A204.1 (cell line): ENCODE data around the gene HELZ2.

Source experiments
- FAIRE-seq: peaks from 2 replicates; lab custom pipeline; 2012; peaks lifted over from hg19 to GRCh38; lab: Jason Lieb, UNC

HELZ2 gene

DNA sequence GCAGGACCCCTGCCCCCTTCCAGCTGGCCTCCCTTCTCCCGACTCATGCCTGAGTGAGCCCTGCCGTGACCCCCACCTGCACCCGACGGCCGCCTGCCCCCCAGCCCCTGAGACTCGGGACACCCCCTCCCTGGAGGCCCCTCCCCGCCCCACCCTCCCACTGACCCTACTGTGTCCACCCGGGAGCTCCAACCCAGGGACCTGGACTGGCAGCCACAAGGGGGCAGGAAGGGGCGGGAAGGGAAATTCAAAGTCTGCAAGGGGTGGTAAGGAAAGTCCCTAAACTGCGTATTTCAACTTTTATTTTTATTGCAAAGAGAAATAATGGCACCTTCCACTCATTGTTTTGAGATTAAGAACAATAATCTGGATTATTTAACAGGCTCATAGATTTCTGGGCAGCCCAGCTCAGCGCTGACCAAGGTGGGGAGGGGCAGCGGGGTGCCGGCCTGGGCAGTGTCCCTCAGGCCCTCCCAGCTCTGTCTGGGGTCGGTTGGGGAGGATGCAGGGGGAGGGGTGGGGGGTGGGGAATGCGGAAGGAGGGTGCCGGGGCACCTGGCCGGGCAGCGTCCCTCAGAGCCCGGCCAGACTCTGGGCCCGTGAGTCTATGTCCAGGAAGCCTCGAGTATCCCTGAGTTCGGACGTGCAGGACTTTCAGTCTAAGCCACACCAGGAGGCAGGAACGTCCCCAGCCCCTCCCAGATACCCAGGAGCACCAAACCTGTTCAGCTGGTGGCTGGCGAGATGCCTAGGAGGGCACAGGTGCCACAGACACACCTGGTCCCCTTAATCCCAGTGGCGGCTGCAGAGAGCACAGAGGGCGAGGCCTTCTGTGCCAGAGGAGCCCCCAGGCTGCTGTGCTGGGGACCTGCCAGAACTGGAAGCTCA lies 35.6 kb downstream of the HELZ2 start:
- no peak for FAIRE-seq

DNA sequence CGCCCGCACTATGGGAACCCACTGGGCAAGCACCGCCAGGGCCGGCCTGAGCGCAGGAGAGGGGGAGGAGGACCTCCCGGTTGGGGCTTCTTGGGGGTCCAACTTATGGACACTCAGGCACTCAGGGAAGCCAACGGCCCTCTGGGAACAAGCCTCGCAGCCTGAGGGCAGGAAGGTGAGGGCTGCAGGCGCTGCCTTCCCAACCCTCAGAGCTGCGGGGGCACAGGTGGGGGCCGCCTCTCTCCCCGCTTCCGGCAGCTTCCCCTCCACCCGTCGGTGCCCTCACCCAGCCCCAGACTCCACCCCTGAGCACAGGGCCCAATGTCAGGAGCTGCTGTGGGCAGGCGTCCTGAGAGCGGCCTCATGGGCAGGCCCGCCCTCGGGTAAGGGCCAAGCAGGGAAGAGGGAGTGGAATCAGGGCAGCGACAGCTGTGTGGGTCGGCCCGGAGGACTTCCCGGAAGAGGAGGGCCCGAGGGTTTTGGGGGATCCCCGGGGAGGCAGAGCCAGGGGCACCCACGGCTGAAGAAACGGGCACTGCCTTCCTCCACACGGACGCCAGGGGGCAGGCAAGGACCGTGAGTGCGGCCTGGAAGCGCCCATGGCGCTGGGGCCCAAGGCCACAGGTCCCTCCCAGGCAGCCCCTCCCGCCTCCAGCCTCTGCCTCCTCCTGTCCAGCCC lies 36.4 kb downstream of the HELZ2 start:
- FAIRE-seq: no peak

DNA sequence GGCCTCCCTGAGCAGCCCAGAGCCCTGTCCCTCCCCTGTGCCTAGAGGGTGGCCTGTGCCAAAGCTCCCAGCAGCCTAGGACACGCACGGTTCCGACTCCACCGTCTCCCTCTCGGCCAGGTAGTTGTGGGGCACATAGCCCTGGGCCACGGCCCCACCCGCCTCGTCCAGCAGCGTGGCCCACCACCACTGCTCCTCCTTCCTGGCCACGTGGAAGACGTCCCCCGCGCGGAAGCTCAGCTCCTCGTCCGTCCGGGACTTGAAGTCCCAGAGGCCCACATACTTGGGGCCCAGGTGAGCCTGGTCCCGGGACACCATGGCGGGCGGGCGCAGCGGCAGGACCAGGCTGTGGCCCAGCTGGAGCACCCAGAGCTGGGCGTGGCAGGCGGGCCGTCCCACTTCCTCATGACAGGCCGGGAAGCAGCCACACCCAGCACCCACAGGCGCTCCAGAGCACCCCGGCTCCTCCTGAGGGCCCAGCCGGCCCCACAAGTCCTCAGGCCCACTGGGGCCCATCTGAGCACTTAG lies 37.0 kb downstream of the HELZ2 start, which contains the start of gene PTK6:
Gene PTK6, minus strand, starts transcription at position 380 of the 528 bp plus-strand sequence. Its CDS starts 62 bp downstream, at position 318.
- no peak for FAIRE-seq

DNA sequence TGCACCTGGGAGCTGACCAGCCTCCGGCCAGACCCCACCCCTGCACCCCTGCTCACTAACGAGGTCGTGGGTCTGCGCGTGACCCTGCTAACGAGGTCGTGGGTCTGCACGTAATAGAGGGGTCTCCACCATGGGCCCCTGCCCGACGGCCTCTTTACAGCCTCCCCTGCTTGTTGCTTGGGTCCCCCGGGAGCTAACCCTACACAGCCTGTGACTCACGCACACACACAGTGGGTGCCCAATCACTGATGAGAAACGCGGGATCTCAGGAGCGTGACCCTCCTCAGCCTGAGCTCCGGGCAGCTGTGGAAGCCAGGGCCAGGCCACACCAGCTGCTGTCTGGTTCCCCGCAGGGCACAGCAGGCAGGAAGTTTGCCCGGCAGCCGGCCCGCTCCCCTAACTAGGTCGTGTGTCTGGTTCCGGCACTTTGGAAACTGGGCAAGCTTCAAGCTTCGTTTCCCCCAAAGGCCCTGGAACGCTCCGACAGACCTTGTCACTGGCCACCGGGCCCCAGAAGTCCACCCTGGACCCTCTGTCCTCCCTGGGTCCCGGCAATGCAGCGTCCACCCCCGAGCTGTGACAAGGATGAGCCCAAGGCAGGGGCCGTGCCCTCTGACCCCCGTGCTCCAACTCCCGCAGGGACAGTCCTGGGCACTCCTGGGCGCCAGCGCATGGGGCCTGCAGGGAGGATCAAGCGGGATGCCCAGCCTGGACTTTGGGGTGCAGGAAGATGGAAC lies 37.6 kb downstream of the HELZ2 start:
- no peak for FAIRE-seq

DNA sequence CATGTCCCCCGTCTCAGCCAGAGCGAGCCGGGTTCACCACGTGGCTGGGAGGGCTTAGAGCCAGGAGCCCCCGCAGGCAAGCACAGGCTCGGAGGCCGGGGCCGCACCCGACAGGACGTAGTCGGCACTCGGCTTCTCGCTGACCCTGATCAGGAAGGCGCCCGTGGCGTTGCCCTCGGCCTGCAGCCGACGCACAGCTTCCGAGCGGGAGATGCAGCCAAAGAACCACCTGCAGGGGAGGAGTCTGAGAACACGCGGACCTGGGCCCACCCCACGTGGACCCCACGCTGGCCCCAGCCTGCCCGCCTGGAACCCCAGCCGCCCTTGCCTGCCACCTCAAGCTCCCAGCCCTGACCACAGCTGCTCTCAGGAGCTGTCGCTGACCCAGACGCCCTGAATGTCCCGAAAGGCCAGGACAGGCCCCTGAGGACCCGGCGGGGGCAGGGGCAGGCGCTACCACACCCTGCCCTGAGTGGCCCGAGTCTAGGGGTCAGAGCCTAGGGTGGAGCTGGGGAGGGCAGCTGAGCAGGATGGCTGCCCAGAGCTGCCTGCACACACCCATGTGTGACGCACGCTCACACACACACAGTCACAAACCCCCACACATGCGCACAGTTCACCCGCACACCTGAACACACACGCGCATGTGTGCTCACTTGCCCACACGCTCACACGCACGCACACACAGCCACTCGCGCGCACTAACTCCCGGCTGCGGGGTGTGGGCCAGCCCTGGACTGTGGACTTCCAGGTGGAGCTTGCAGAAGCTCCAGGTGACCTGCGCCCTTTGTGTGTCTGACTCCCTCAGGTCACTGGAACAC lies 39.0 kb downstream of the HELZ2 start:
- FAIRE-seq: no peak

DNA sequence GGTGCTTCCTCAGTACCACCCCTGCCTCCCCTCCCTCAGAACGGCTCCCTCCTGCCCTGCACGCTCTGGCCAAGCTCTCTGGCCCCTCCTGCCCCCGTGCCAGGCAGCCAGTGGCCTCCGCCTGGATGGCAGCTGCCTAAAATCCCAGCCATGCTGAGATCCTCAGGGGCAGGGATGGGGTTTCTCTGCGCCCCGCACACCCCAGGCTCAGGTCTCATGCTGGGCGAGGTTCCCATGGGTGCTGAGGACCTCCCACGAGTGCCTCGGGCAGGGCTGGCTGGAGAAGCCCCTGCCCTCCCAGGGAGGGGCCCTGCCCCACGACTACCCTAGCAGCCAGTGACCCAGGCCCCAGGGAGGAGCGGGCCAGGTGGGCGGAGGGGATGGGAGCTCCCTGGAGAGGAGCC lies 39.6 kb downstream of the HELZ2 start:
- no peak for FAIRE-seq

DNA sequence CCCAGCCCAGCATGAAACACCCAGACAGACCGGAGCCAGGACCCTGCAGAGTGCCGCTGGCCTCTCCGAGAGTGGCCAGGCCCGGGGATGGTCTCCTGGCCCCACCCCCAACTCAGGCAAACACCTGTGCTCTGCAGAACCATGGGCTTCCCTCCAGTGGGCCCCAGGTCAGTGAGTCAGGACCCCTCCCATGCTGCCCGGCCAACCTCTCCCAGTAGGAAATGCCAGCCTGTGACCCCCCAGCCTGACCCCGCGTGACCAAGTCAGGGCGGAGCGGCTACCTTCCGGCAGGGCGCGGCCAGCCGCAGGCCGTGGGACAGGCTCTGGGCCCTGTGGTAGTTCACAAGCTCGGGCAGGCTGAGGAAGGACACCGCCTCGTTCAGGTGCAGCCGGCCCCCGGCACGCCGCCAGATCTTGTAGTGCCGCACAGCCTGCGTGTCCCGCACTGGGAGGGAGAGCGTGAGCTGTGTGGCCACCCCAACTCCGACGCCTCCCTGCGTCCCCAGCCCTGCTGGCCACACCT lies 40.1 kb downstream of the HELZ2 start:
- no peak for FAIRE-seq

DNA sequence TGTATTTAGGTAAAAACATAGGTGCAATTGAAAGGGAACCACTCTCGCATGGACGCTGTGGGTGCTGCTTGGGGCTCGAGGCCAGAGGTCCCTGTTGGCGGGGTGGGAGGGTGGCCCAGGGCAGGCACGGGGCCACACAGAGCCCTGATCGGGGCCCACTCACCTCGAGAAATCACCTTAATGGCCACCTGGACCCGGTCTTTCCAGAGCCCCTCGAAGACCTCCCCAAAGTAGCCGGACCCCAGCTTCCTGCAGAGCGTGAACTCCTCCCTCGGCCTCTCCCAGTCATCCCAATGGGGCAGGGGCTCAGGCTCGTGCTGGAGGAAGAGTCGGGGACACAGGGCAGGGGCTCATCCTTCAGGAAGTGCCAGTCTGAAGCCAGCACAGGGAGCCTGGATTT lies 40.7 kb downstream of the HELZ2 start:
- no peak for FAIRE-seq

DNA sequence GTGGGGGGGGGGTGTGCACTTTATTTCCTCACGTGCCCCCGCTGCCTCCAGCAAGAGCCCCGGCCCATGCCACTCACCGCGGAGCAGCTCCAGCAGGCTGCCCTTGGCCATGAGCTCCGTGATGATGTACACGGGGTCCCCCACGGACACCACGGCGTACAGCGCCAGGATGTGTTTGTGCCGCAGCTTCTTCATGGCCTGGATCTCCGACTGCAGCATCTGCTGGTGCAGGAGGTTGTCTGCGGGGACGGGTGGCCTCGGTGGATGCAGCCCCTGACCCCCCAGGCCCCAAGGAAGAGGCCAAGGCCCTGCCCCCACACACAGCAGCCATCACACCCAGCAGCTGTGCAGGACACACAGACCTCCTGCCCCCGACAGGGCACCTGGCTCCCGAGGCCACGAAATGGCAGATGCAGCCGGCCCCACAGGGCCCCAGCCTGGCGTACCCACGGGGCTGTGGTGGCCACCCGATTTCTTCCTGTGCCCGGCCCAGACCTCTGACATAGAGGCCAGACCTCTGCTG lies 41.5 kb downstream of the HELZ2 start:
- FAIRE-seq: no peak

DNA sequence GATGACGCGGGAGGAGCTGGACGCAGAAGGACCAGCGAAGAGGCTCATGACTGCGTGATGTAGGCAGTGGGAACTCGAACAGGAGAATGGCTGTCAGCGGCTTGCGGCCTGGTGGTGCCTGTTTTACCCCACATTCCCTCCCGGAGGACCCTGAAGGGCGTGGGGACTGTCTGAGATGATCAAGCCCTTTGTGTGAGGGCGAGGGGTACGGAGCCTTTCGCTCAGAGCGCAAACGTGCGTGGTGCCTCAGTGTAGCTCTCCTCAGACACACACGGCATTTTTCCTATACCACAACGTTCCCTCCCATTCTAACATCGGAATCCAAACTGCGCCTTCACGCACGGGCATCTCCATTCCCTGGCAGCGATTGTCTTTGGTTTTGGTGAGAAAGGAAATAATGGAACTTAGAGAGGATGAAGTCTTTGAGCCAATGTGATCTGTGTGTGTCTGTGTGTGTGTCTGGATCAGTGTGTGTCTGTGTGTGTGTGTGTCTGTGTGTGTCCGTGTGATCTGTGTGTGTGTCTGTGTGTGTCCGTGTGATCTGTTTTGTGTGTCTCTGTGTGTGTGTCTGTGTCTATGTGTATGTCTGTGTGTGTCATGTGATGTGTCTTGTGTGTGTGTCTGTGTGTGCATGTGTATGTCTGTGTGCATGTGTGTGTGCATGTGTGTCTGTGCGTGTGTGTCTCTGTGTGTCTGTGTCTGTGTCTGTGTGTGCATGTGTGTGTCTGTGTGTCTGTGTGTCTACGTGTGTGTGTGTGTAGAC lies 42.2 kb downstream of the HELZ2 start:
- no peak for FAIRE-seq

DNA sequence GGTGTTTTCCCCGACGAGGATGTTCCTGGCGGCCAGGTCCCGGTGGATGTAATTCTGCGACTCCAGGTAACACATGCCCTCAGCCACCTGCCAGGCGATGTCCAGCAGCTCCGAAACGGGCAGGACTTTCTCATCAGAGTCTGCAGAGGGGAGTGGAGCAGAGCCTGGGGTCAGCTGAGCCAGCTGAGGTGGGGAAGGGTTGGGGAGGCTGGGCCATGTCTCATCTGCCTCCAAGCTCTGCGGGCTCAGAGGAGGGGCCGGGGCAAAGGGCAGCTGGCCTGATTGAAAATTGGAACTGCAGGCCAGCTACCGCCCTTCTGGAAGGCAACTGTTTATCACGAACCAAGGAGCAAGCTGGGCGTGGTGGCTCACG lies 43.3 kb downstream of the HELZ2 start:
- no peak for FAIRE-seq

DNA sequence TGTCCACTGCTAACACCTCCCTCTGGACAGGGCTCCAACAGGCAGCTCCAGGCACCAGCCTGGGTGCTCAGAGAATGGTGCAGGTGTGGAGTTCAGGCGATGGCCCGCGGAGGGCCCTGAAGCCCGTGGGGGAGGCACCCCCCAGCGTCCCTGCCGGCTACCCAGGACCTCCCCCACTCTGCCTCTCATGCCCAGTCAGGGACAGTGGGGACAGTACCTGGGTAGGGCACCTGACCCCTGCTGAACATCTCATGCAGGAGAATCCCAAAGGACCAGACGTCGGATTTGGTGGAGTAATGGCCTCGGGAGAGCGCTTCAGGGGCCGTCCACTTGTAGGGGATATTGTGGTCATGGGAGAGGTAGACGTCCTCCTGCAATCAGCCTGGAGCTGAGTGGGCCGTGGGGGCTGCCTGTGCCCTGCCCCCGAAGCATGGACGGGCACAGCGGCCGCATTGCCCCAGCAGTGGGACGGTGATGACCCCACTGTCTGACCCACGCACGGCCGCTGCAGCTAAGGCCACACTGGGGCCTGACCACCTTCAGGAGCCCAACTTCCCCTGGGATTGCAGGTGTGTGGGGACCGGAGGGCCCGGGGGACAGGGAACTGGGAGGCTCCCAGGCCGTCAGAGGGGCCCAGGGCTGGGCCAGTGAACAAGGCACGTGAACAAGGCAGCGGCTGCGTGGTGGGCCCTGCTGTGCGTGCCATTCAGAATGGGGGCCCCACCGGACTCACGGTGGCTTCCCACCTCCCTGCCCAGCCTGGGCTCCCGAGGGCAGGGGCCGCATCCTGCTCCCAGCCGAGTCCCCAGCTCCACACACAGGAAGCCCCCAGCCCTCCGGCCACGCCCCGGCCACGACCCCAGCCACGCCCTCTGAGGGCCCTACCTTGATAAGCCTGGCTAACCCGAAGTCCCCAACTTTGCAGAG lies 43.9 kb downstream of the HELZ2 start:
- FAIRE-seq: no peak

DNA sequence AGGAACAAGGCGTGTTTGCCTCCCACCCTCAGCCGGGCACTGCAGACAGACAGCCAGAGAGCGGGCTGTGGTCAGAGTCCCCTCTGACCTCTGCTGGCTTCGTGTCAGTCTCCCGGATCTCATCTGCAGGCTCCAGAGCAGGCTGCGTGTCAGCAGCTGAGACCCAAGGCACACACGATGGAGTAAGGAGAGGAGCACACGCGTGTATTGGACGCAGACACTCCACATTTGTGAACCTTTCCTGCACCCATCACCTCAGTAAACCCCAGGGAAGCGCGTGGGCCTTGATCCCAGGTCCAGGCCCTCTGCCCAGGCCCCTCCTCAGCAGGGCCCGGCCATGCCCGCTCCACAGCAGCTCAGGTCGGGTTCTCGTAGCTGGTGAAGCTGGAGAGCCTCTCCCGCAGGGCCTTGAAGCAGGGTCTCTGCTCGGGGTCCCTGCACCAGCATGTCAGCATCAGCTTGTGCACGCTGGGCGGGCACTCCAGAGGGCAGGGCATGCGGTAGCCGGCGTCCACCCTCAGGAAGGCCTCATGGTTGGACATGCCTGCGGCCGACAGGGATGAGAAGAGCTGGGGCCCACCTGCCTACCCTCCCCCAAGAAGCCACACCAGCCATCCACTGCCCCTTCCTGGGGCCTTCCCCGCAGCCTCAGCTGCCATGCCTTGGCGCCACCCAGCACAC lies 44.7 kb downstream of the HELZ2 start:
- FAIRE-seq: no peak

DNA sequence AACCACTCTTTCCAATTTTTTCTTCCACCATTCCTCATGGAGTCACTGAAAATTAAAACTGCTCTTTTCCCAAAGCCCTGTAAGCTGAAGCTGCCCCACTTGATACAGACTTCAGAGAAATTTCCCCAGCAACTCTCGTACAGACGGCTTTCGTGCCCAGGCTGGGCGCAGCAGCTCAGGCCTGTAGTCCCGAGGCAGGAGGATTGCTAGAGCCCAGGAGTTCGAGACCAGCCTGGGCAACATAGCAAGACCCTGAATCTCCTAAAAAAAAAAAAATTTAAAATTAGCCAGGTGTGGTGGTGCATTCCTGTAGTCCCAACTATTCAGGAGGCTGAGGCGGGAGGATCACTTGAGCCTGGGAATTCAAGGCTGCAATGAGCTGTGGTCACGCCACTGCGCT lies 46.9 kb downstream of the HELZ2 start:
- no peak for FAIRE-seq

DNA sequence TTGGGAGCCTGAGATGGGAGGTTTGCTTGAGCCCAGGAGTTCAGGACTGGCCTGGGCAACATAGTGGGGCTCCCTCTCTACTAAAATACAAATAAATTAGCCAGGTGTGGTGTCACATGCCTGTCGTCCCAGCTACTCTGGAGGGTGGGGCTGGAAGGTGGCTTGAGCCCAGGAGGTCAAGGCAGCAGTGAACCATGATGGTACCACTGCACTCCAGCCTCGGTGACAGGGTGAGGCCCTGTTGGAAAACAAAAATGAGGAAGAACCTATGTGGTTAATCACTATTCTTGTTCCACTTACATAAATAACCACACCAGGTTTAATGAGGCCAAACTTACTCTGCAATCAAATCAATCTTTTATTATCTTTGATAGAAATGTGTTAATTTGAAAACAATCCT lies 48.1 kb downstream of the HELZ2 start:
- FAIRE-seq: no peak

DNA sequence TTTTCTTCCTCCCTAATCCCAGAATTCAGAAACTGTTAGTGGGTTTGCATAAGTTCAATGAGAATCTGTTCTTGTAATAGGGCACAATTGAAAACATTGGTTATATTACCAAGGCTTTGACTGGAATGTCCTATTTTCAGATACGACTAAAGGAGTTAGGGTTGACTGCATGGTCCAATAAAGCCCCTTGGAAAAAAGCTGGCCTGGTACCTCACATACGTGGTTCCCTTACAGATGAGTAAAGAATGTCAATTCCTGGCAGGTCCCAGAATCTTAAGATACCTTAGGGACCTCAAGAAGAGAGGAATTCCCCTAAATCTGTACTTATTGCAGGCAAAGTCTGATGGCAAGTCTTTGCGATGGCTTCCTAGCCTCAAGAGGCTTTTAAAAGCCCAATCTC lies 48.9 kb downstream of the HELZ2 start:
- FAIRE-seq: no peak
